Bone marrow (tissue), 2 donors: ENCODE results near the gene MKLN1.
A peak's percentile ranks its signal among the peaks of the same experiment; 100 is the strongest.
"Not testable (repeated sequence)": the region's sequence is repeated elsewhere in the genome, so short reads cannot be mapped to it uniquely, and the experiment has no call there.

ENCODE experiments used
- DNase-seq, 2 donors: peaks; one replicate each; lab custom pipeline; 2025; lab: John Stamatoyannopoulos, UW

Gene MKLN1

GRCh38 chr7:131501930-131502685, 174.4 kb downstream of the MKLN1 start:
- no peak for DNase-seq

DNA sequence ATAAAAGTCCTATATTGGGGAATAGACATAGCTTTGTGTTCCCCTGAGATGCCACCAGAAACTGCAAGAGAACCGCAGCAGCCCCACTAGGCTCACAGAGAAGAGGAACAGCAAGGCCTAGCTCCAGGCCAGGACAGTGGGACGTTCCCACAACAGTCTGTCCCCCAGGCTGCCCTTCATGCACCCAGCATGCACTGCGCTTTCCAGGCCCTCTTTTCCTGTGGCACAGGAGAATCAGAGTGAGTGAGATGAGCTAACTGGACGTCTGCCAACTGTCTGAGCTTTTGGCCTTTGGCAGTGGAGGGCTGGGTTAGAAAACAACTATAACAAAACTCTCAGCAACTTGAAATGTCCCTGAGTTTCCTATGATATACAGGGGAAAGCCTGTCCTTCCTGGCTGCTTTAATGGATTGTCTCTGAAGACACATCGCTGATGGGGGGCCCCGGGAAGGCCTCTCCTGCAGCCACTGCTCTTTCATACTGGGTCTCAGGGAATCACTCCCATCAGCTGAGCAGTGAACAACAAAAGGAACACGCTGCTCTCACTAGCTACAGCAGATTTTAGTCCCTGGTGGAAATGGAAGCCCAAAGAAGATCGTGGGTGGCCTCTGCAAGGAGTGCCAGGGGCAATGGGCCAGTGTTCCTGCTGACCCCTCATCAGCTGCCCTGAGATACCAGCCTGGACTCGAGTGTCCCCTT, 175.3 kb downstream of the MKLN1 start:
- DNase-seq = no peak

DNA sequence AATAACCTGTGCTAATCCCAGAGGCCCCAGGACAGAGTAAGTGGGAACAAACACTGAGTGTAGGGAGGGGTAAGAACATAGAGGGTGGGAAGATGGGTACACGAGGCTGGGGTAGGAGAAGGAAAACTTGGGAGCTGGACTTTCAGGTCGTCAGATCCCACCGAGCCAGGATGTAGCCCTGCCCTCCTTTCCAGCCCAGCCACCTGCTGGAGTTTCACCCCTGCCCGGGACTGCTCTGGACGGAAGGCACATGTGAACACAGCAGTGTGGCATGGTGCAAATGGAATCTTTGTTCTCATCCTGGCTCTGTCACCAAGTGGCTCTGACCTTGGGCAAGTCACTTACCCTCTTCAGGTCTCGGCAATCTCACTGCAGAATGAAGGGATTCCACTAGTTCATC, 176.0 kb downstream of the MKLN1 start:
- no peak for DNase-seq

DNA sequence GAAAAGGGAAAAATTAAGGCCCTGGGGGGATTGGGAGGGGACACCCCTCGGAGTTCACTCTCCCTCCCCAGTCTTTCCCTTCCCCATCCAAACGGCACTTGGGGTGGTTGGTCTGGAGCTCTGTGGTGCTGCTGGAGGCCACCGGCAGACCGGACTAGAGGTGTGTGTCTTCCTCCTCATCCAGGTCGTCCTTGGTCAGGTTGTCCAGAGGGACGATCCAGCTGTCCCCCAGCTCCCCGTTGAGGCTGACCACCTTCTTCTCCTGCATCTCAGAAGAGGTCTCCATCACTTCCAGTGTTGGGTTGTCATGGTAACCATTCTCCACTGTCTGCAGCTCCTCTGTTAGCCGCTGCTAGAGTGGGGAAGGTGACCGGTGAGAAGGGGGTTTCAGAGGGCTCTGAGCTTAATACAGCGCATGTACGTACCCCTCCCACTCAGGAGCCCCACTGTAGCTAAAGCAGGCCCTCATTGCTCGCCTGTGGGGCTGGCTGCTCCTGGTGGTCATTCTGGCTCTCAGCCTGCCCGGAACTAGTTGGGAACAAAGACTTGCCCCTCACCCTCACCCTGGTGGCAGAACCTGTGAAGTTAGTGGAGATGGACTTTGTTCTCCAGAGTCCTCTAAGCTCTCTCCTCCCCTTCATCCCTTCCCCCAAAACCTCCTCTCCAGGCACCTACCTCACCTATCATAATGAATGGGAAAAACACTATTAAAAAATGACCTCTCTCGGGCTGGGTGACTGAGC, 176.7 kb downstream of the MKLN1 start:
- DNase-seq = no peak

GRCh38 chr7:131505037-131505620, 177.5 kb downstream of the MKLN1 start:
- DNase-seq = not testable (repeated sequence)

DNA sequence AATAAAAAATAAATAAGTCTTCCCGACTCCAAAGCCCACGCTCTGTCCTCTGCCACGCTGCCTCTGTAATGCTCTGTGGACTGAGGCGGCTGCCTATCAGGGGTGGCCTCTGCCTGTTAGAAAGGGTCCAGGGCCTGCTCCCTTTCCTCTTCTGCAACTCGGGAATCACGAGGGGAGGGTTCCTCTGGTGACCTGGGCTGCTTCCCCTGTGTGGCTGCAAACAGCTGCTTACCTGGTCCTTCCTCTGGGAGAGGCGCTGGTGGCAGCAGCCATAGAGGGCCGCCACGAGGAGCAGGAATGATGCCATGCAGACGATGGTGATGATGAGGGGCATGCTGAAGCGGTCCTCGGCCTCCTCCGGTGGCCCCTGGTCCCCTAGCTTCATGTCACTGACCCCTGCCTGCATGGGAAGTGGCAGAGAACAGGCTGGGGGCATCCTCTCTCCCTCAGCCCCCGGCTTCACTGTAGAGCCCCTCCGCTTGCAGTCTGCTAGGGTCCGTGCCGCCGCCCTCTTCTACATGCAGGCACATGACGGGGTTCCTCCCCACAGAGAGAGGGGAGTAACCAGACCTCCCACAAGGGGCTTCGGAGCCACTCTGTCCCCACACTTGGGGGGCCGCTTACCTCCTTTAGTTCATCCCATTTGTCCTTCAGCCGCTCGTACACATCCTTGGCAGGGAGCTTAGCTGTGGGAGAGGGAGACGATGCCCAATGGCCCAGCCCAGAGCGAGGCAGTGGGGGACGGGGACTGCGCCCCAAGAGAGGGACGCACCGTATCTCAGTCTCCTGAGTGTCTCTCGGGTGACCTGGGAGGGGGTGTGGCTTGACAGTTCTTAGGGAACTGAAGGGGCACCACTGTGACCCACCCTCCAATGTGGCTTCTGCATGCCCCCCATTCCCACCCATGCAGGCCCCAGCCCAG, 178.2 kb downstream of the MKLN1 start:
- DNase-seq = no peak

GRCh38 chr7:131506597-131506996, 178.9 kb downstream of the MKLN1 start:
- DNase-seq = no peak

DNA sequence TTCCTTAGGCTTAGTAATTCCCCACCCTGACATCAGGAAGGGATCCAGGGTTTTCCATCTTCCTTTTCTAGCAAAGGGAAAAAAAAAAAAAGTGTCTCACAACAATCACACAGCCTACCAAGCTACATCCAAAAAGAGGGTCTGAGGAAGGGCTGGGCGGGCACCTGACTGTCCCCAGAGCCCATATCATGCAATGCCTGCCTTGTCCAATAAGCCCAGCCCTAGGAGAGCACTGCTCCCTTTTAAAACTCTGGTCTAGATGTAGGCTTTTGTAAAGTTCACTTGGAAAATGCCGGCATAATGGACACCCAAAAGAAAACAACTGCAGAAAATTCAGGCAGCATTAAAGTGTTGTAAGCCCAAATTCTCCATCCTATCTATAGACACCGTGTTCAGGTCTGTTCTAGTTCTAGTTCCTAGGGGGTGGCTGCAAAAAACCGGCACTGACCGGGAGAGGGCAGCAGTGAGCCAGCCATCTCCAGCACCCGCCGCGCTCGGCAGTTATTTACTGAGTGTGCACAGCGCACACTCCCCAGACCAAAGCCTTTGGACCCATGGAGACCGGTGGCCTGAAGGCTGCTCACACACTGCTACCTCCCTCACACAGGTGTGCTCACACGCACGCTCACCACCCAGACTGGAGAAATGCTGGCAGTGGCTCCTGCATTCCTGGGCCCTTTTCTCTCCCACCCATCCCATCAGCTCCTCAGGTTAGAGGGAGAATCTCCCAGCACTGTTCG, 180.1 kb downstream of the MKLN1 start:
- DNase-seq = peak; percentile 43 to 58

- DNase-seq = no peak
These were observed 181.2 kb downstream of the MKLN1 start for GRCh38 chr7:131508754-131509486.

- DNase-seq = no peak
These were observed 182.1 kb downstream of the MKLN1 start for GRCh38 chr7:131509781-131510180.

- DNase-seq = no peak
These were observed 183.4 kb downstream of the MKLN1 start for GRCh38 chr7:131511071-131511470.

GRCh38 chr7:131511774-131512535, 184.3 kb downstream of the MKLN1 start:
- no peak for DNase-seq

DNA sequence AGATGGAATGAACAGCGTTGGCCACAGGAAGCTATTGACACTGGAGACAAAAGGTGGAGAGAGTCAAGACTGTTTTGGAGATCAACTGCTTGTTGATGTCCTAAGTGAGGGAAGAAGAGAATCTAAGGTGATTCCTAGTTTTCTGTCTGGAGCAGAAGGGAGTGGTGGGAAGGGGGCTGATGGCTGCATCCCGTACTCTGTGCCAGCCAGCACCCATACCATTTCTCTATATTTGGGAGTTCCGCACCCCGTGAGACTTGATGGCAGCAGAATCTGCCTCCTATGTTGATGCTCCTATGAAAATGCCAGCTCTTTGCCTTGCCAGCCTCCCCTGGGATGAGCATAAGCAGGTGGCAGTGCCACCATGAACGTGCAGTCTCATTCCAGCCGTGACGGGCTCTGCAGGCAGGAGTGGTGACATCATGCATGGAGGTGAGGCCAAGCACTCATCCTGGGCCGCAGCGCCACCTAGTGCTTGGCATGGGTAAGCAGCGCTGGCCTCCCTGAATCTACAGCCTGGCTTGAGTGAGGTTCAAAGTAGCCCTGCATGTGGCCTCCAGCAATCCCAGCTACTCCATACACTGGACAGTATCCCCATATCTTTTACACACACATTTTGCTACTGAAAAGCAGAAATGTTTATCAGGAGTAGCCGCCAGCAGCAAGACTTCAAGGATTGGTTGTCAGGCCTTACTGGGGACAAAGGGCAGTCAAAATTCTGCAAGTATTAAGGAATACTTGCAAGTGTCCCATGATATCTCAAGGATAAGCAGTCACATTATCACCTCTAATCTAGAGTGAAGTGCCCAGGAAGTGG, 185.8 kb downstream of the MKLN1 start:
- DNase-seq = peak; percentile 42 to 57

- not testable (repeated sequence) for DNase-seq
These were observed 187.8 kb downstream of the MKLN1 start for GRCh38 chr7:131515471-131515870.

DNA sequence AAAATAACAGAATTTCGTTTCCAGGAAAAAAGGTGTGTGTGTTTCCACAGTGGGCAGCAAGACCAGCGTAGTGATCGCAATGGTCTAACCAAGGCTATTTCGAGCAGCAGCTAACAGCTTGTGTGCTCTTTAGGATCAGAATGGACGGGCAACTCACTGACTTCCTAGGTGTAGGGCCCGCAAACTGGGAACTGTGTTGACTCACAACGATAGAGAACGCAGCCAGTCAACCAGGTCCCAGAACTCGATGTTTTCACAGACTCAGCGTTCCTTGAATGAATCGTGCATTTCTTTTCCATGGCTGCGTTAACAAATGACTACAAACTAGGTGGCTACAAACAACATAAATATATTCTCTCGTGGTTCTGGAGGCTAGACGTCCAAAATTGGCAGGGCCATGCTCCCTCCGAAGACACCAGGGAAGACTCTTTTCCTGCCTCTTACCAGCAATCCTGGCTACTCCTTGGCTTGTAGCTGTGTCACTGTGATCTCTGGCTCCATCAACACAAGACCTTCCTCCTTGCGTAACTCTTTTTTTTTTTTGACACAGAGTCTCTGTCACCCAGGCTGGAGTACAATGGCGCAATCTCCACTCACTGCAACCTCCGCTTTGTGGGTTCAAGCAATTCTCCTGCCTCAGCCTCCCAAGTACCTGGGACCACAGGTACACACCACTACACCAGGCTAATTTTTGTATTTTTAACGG, 189.7 kb downstream of the MKLN1 start:
- no peak for DNase-seq

DNA sequence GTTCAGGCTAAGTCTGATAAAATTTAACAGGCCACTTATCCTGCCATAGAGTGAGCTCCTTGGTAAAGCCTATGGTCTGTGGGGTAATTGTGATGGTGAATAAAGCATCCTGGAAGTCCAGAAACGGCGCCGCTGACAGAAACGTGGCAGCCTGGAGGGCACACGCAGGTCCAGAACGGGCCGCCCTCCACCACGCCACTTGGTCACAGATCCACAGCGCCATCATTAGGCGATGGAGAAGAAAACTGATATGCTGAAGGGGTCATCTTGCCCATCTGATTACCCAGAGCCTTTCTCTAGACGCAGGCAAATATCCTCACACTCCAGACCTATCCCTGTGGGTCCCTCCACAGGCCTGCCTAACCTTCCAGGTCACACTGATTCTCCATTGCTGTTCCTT, 190.9 kb downstream of the MKLN1 start:
- DNase-seq = no peak

GRCh38 chr7:131521651-131522163, 194.0 kb downstream of the MKLN1 start:
- DNase-seq = no peak
